Measurements from ENCODE around the gene AP3B1. TPM values are rescaled to one million over a fixed set of nuclear protein-coding genes. Genes with fewer than 3 reads are reported as not detected.

The AP3B1 gene
- polyA plus RNA-seq, 3 donors: 20.3 to 39.8 (median 24.9) TPM

DNA sequence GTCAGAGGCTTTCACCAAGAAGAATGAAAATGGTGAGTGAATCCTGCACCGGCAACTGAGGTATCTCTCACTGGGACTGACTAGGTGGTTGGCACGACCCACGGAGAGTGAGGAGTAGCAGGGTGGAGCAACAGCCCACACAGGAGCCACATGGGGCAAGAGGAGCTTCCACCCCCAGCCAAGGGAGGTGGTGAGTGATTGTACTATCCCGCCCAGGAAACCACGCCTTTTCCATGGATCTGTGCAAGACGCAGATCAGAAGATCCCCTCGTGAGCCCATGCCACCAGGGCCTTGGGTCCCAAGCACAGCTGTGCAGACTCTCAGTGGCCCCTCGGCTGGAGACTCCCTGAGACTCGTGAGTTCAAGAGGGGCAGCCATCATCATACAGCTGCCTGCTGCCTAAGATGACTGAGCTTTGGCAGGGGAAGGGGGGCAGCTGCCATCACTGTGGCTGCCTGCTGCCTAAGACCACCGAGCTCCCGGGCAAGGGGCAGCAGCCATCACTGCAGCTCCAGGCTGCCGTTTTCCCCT lies 229.5 kb downstream of the AP3B1 start:
- Histone ChIP-seq H3K4me3 (replicated peaks in 1 of 3; ENCODE audit: low read depth in 2 of 3, low read length in 3 of 3) (no peak overlapping the region), H3K79me2 (ENCODE audit: insufficient read depth, low read length) (no peaks in the 10 kb centered on the region), H3K4me1 (ENCODE audit: control insufficient read depth in 1 of 2, insufficient read depth in 2 of 2, low read length in 2 of 2) (no peaks in the 10 kb centered on the region), H3K36me3 (replicated peaks in 1 of 2; ENCODE audit: control insufficient read depth in 1 of 2, insufficient read depth in 2 of 2, low read length in 2 of 2) (peaks cover 4 to 31% of the 10 kb centered on the region in 2 donors), H3K27ac (ENCODE audit: low read depth in 1 of 2, low read length in 2 of 2) (no peak overlapping the region), H2AFZ (ENCODE audit: insufficient read depth, low read depth, low read length, poor library complexity, severe bottlenecking) (no peak overlapping the region), H4K20me1 (ENCODE audit: insufficient read depth, low read length) (peaks cover 6% of the 10 kb centered on the region), H3K9me3 (replicated peaks in 1 of 2; ENCODE audit: control insufficient read depth in 1 of 2, insufficient read depth in 1 of 2, low read length in 2 of 2) (peaks cover 4 to 10% of the 10 kb centered on the region in 2 donors), H3K27me3 (ENCODE audit: control insufficient read depth in 2 of 2, insufficient read depth in 2 of 2, low read length in 2 of 2) (no peaks in the 10 kb centered on the region), H3K4me2 (replicated peaks; ENCODE audit: extremely low read depth, low read length, poor library complexity, severe bottlenecking) (no peak overlapping the region), H3K9ac (ENCODE audit: insufficient read depth, low read length, poor library complexity, severe bottlenecking) (no peak overlapping the region)
- no peaks in the 10 kb centered on the region for H3K27me3 Mint-ChIP-seq (ENCODE audit: low read depth in 3 of 3)
- no peak for TF ChIP-seq CTCF (IDR thresholded peaks at IDR 0.05)
- peaks cover 7% of the 10 kb centered on the region for H3K4me1 Mint-ChIP-seq
- H3K27ac Mint-ChIP-seq: peak overlapping the region in 1 of 7 donors; percentile 23
- no peak overlapping the region for H3K4me3 Mint-ChIP-seq
- peaks cover 12 to 22% (median 18%) of the 10 kb centered on the region in 7 donors for H3K9me3 Mint-ChIP-seq
- 86% methylated on average over 9 of the region's 12 CpGs for WGBS (ENCODE audit: insufficient coverage)
- DNase-seq: no peak
- H3K36me3 Mint-ChIP-seq: peaks cover 28 to 45% of the 10 kb centered on the region in 2 donors
- intact Hi-C loops (cut with micrococcal nuclease): no loop called here

- peaks cover 6% of the 10 kb centered on the region for H4K20me1 ChIP-seq (ENCODE audit: insufficient read depth, low read length)
- TF ChIP-seq CTCF (IDR thresholded peaks at IDR 0.05): no peak
- H3K4me2 ChIP-seq (replicated peaks; ENCODE audit: extremely low read depth, low read length, poor library complexity, severe bottlenecking): no peak overlapping the region
- H3K9ac ChIP-seq (ENCODE audit: insufficient read depth, low read length, poor library complexity, severe bottlenecking): no peak overlapping the region
- no peaks in the 10 kb centered on the region for H3K27me3 ChIP-seq (ENCODE audit: control insufficient read depth in 2 of 2, insufficient read depth in 2 of 2, low read length in 2 of 2)
- no peak overlapping the region for H3K4me3 ChIP-seq (replicated peaks in 1 of 3; ENCODE audit: low read depth in 2 of 3, low read length in 3 of 3)
- peaks cover 4 to 31% of the 10 kb centered on the region in 2 donors for H3K36me3 ChIP-seq (replicated peaks in 1 of 2; ENCODE audit: control insufficient read depth in 1 of 2, insufficient read depth in 2 of 2, low read length in 2 of 2)
- peaks cover 10 to 13% (median 13%) of the 10 kb centered on the region in 7 donors for H3K9me3 Mint-ChIP-seq
- peaks cover 4 to 10% of the 10 kb centered on the region in 2 donors for H3K9me3 ChIP-seq (replicated peaks in 1 of 2; ENCODE audit: control insufficient read depth in 1 of 2, insufficient read depth in 1 of 2, low read length in 2 of 2)
- H3K4me1 ChIP-seq (ENCODE audit: control insufficient read depth in 1 of 2, insufficient read depth in 2 of 2, low read length in 2 of 2): no peaks in the 10 kb centered on the region
- H3K27ac ChIP-seq (ENCODE audit: low read depth in 1 of 2, low read length in 2 of 2): no peak overlapping the region
- H2AFZ ChIP-seq (ENCODE audit: insufficient read depth, low read depth, low read length, poor library complexity, severe bottlenecking): no peak overlapping the region
- WGBS (ENCODE audit: insufficient coverage): no CpG with 5 or more reads among the region's 2 CpGs
- H3K36me3 Mint-ChIP-seq: peaks cover 24 to 50% of the 10 kb centered on the region in 2 donors
- intact Hi-C loops (cut with micrococcal nuclease): no loop called here
- H3K4me1 Mint-ChIP-seq: peaks cover 7% of the 10 kb centered on the region
- H3K27me3 Mint-ChIP-seq (ENCODE audit: low read depth in 3 of 3): no peaks in the 10 kb centered on the region
- no peak overlapping the region for H3K4me3 Mint-ChIP-seq
- no peak overlapping the region for H3K27ac Mint-ChIP-seq
- H3K79me2 ChIP-seq (ENCODE audit: insufficient read depth, low read length): no peaks in the 10 kb centered on the region
- no peak for DNase-seq
Observed at GRCh38 chr5:78063495-78063894, 231.0 kb downstream of the AP3B1 start.
